NCI-H460 (cell line): ENCODE data around the gene MYZAP. TPM values are rescaled to one million over a fixed set of nuclear protein-coding genes. Genes with fewer than 3 reads are reported as not detected.

Source experiments
- DNase-seq: peaks from one replicate; pipeline ENCODE4 v3.0.0-alpha.2; 2016; ENCODE audit warnings: low read depth; ENCODE audit errors: extremely low read depth
- polyA plus RNA-seq: library from polyadenylated mRNA; depleted of rRNA; stranded (reverse); fragments of >200 nt; gene quantifications from 2 replicates; pipeline ENCODE4 v1.2.3, GENCODE V29; 2014; cell fraction: nucleus; rRNA removed
- total RNA-seq: library from RNA; depleted of rRNA; stranded (reverse); fragments of >200 nt; shearing (Covaris generic); gene quantifications from 2 replicates; pipeline ENCODE4 v1.2.3, GENCODE V29; 2014; rRNA removed

MYZAP gene, protein sequence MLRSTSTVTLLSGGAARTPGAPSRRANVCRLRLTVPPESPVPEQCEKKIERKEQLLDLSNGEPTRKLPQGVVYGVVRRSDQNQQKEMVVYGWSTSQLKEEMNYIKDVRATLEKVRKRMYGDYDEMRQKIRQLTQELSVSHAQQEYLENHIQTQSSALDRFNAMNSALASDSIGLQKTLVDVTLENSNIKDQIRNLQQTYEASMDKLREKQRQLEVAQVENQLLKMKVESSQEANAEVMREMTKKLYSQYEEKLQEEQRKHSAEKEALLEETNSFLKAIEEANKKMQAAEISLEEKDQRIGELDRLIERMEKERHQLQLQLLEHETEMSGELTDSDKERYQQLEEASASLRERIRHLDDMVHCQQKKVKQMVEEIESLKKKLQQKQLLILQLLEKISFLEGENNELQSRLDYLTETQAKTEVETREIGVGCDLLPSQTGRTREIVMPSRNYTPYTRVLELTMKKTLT
- total RNA-seq, result not detected in 2 replicates
- not detected in 2 replicates for polyA plus RNA-seq

DNA sequence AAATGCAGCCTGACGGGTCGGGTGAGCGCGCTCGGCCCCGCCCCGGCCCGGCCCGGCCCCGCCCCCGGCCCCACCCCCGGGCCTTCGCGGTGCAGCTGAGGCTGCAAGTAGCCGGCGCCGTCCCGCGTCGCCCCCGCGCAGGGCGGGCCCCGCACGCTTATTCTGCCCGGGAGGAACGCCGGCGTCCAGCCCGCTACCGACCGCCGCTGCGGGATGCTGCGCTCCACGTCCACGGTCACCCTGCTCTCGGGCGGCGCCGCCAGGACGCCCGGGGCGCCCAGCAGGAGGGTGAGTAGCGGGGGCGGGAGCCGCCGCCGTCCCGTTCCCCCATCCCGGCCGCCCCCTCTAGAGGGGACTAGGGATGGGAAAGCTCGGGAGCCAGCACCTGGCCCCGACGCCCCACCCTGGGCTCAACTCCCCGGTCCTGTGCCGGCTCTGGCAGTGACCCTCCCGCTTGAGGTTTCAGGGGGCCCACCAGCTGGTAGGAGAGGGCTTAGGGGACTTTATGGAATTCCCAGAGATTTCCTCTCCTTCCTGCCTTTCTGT, at the start of gene MYZAP:
TSS of gene MYZAP (plus strand) at position 83 of the 546 bp plus-strand sequence. CDS start at position 214, 131 bp downstream.
- no peak for DNase-seq

DNA sequence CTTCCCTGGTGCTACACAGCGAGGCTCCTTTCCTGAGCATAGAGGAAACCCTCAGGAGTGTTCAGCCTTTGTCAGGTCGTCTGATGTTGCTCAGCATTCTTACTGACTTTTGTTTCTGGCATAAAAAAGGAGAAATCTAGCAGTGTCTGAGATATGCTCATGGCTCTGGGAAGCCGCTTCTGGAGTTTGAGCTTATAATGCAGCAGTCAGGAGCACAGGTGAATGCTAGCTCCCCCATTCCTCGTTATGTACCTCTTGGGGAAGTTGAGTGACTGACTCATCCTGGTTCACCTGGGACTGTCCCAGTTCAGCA, 49.2 kb upstream of the MYZAP start:
- no peak for DNase-seq

DNA sequence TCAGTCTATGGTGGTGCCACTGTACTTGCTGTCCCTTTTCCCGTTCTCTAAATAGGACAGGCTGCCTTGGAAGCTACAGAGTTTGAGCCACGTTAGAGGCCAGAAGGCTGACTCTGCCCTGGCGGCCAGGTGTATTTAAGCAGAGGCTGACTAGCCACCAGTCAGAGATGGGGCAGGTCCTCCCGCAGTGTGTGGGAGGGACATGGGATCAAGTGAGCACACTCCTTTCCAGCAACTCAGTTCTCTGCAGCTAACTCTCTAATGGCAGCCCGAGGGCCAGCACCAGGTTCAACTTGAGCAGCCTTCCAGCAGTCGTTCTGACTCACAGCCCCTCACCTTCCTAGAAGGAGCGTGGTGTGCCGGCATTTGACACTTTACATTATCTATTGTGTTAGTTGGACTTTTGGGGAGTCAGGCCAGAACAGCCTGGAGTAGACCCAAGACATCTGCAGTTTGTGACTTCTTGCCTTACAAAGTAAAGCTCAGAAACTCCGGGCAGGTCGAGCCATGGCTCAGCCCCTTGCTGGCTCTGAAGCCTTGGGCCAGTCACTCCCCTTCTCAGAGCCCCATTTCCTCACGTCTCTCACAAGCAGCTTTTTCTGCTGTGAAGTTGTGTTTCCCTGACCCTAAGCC, 46.7 kb upstream of the MYZAP start:
- DNase-seq, result no peak

DNA sequence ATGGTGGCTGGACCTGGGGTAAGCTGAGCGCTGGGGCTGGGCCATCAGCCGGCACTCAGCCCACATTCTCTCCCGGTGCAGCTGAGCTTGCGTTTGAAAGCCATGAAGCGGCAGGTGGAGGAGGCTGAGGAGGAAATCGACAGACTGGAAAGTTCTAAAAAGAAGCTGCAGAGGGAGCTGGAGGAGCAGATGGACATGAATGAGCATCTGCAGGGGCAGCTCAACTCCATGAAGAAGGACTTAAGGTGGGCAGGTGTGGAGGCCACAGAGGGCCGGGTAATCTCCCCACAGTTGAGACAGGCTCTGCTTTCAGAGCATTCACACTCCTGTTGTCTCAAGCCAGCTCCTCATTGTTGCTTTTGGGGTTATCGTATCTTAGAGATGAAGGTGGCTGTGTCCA, 45.7 kb upstream of the MYZAP start:
- DNase-seq, result no peak

DNA sequence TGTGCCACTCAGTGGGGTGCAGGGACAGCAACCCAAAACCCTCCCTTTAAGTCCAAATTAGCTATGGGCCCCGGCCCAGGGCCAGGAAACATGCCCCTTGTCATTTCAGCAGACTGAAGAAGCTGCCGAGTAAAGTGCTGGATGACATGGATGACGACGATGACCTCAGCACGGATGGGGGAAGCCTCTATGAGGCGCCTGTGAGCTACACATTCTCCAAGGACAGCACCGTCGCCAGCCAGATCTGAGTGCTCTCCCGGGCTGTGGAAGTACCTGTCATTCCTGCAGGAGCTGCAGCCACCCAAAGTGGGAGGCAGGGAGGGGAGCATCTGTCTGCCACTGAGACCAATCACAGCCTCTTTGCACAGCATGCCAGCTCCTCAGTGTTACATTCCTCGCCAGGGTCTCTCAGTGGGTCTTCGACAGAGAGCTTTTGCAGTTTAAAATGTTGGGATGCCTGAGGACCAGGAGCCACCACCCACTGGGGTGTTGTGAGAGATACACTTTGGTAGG, 44.4 kb upstream of the MYZAP start:
- DNase-seq, result no peak

DNA sequence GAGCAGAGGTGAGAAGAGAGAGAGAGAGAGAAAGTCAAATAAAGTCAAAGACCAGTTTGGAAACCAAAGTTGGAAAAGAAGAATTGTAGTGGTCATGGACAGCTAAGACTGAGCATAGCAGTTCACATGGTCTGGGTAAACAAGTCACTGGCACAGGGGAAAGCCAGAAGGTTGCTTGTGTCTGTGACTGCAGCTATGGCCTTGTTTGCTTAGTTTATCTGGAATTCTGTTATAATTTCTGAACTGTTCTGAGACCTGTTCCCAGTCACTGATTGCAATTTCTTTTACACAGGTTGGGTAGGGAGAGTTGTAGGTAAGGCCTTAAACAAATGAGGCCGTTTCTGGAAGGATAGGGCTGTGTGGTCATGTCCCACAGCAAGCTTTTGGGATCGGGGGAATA, 43.4 kb upstream of the MYZAP start:
- no peak for DNase-seq

DNA sequence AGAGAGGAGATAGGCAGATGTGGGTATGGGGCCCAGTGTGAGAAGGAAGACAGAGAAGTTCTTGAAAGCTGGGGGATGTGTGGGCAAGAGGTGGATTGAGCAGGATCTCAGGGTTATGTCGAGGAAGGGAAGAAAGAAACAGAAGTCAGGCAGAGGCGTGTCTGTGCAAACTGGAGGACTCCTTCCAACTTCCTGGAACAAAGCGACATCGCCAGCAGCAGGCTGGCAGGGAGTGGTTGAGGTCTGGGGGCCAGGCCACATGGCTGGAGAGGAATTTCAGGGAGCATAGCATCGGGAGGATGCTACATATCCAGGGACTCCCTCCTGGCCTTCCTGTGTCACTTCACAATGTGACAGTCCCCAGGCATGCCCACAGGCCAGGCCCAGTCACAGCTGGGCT, 42.9 kb upstream of the MYZAP start:
- no peak for DNase-seq

DNA sequence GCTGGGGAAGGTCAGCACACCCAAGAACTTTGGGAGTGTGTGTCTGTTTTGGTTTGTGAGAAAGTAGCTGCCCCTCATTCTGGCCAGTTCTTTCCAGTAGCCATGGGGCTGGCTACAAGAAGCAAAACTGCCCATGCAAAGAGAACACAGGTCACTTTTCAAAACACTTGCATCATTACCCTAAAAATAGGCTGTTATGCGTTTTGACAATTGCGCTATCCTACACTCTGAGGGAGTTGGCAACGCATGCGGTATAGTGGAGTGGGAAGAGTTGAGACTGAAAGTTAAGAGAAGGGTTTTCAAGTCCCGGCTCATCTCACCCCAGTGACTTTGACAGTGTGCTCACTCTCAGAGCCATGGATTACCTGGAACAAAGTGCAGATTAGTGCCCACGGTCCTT, 41.8 kb upstream of the MYZAP start:
- no peak for DNase-seq

DNA sequence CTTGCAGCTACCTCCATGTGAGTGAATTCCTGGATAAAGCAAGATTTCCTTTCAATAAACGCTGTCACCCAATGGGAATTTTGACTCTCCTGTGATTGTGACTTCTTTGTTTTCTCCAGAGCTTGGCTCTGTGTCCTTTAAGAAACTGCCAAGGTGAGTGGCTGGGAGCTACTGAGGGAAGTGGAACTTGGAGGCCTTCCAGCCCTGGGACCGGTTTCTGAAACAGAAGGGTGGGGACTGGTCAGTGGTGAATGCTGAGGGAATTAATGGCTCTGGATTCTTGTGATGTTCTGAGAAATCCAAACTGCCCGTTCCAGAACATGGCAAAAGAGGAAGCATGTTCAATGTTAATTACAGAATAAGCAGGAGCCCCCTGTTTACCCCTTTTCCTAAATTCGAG, 41.1 kb upstream of the MYZAP start:
- DNase-seq, result no peak

DNA sequence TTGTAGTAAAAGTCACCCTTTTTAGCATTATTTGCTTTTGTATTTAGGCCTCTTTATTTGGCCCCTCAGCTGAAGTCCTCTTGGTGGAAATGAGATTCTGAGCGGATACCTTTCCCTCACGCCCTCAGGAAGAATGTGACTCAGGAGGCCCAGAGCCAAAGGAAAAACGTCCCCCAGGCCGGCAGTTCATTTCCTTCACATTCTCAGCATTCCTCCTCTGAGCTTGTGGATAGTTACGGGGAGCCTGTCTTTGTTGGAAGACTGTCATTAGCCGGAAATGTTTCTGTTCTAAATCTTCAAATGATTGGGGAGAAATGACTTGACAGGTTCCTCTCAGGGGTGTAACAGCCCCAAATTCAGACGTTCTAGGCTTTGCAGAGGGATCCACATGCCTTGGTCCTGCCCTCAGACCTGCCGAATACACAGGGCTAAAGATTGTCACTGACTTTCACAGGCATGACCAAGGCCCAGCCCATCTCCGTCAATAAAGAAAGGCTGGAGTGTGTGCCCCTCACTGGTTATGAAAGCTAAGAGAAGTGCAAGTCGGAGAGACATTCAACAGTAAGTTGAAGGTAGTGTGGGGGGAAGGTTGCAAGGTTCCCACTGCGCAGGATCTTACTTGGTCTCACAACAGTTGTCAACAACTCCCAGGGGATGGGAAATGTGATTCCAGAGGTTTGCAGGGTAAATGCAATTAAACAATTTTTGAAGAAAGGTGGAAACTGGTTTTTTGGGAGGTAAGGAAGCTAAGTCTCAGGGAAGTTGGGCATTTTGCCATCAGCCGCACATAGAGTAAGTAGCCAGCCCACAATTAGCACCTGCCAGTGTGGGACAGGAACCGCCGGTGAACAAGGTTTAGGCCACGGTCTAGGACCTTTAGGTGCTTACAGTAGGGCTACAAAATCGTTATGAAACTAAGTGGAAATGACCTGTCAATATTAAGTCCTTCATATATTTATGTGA, 39.7 kb upstream of the MYZAP start:
- peak; percentile 45 for DNase-seq

DNA sequence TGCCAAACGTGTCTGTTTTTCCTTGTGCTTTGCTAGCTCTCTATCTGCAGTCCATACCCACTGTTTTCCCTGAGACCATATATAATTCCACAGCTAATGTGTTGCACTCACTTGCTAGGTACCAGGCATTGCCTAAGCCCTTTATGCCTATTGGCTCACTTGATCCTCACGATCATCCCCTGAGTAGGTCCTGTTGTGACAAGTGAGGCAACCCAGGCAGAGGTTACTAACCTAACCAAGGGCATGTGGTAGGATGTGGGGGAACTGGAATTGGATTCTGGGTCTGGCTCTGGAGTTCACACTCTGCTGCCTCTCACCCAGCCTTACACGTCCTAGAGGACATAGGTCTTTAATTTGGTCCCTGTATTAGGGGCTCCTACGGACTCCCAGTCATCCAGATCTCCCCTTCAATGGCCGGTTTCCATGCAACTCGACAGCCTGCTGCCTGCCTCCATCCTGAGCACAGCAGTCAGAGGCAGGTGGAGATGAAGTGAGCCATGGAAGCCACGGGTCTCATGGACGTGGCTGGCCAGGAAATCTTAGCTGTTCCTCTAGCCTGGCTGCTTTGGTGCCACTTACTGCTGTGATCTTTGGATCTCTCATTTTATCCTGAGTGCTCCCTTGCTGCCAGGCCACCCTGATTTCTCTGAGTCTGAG, 38.9 kb upstream of the MYZAP start:
- no peak for DNase-seq

DNA sequence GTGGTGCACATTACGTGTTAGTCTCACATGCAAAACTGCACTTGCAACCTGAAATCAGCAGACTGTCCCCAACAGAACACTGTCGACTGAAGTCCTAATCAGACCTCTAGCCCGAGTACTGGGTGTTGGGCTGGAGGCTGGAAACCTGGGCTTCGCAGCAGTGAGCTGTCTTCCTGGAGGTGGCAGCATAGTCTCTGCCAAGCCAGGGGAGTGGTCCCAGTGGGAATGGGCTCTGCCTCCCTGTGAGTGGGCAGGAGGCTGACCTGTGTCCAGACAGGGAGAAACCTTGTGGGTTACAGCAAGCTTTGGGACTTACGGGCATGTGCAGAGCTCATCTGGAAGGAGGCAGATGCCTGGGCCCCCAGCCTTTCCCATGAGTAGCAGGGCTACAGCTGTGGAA, 38.2 kb upstream of the MYZAP start:
- DNase-seq, result no peak

DNA sequence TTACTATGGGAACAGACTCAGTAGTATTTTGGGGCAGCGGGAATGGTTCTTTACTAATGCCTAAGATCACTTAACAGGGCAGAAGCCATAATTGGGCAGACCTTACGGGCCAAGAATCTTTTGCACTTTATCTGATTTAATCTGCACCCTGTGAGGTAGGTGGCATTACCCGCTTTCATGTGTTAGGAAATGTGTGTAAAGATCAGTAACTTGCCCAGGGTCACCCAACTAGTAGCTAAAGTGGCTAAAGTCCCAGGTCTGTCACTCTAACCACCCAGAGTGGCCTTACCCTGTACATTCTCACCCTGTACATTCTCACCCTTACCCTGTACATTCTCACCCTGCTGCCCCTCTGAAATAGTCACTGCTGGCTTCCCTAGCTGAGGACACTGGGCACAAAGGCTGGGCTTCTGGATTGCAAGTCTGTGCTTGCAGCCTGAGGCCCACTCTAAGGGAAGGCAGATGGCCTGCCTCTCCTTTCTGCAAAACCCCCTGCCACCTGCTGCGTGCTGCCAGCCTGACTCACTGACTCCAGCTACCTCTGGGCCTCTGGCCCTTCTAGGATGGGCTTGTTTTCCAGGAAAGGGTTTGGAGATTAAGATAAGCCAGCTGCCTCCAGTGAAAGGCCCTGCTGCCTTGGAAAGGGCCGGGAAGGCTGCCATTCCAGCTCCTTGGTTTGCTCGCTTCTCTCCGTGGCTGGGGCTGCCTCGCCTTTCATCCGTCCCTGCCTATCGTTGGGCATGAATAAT, 37.5 kb upstream of the MYZAP start:
- DNase-seq, result no peak

DNA sequence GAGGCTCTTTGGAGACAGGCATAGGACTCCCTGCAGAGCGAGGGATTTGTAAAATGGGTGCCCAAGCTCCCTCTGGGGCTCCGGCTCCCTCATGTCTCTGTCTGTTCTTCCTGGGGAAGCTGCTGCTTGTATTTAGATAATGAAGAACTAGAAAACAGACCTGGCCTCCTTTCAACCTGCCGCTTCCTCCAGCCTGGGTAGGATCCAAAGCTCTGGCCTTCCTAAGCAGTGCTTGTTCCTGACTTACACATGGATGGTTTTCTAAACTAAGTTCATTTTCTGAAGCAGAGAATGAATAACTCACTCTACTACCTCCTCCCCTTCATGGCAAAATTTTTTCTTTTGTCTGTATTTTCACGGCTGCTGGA, 36.9 kb upstream of the MYZAP start:
- no peak for DNase-seq

DNA sequence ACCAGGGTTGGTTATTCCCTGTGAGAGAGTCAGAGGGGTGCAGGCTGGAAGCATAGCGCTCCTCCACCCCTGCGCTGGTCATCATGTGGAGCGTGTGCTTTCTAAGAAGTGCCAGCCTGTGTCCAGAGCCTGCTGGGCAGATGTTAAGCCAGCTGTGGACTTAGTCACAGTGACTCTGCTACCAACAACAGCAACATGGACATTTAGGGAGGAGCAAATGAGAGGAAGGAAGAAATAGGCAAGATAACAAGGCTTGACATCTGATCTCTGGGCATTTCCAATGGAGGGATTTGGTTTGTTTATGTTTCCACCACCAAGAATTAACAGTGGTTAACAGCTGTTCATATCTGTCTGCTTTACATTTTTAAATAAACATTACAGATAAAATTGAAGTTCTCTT, 36.4 kb upstream of the MYZAP start:
- DNase-seq, result no peak

DNA sequence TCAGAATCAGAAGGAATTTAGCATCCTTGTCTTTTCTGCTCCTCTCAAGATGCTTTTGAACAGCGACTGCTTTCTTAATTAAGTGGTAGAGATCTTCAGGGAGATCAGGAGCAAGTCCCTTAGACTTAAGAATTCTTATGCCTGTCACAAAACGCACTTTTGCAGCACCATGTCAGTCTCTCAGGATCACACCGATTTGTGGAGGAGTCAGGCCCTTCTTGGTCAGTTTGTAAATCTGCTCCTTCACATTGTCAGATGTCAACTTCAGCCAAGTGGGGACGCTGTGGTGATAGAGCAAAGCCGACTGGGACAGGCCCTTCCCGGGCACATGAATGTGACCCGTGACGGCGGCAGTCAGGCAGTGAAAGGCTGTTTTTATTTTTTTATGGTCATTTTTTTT, 35.7 kb upstream of the MYZAP start:
- DNase-seq, result no peak

DNA sequence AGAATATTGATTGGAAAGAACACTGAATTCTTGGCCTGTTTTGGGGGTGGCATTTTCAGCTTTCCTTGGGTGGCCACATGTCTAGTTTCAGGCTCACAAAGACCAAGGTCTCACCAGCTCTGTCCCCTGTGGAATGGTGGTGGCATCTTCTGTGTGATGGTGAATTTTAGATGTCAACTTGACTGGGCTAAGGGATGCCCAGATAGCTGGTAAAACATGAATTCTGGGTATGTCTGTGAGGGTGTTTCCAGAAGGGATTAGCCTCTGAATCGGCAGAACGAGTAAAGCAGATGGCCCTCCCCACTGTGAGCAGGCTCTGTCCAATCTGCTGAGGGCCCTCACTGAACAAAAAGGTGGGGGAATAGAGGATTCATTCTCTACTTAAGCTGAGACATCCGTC, 34.4 kb upstream of the MYZAP start:
- no peak for DNase-seq

DNA sequence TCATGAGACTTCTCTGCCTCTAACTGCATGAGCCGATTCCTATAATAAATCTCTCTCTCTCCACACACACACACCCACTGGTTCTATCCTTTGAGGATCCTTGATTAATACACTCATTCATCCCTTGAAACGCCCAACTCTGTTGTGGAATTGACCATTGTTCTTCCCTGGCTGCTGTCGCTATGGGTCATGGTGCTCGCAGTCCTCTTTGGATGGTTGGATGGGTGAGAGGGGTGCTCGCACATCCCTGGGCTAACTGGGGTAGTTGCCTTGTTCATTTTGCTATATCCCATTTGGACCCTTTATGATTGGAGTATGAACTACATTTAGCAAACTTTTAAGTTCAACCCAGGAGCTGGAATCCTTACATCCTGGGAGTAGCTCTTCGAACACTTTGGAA, 33.9 kb upstream of the MYZAP start:
- DNase-seq, result no peak

DNA sequence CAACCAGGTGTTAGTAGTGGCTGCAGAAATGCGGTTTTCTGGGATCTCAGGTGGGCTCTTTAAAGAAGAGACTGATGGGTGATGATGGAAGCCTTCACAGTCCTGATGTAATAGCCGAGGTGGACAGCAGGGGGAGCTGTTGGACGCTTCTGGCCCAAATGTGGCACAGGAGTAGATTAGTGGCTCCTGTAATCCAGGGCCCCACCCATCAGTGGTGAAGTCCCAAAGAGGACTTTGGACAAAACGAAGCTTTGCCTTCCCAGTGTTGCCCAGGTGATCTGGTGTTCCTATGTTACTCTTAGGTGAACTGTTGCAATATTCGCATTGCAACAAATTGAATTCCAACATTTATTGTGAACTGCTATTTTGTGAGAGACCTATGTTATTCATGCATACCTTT, 31.8 kb upstream of the MYZAP start:
- DNase-seq, result peak; percentile 52
